Fibroblast of villous mesenchyme (primary cell): Measurements from ENCODE around the gene RAB6B. TPM values are rescaled to one million over a fixed set of nuclear protein-coding genes. Genes with fewer than 3 reads are reported as not detected.

Experiments used
- DNase-seq: peaks from one replicate; pipeline ENCODE4 v3.0.0-alpha.2; 2010; ENCODE audit warnings: low read depth
- H3K4me3 ChIP-seq: 2 replicates; pipeline ENCODE4 v1.5.1; 2011; ENCODE audit warnings: low read depth, mild to moderate bottlenecking, low read length
- CTCF ChIP-seq: IDR thresholded peaks from 2 replicates; pipeline ENCODE4 v1.5.1; 2012; ENCODE audit warnings: low read depth, mild to moderate bottlenecking, low read length; ENCODE audit not compliant: insufficient read depth
- total RNA-seq: library from RNA; depleted of rRNA; stranded (reverse); fragments of >200 nt; gene quantifications from 2 replicates; pipeline ENCODE4 v1.2.3, GENCODE V29; 2012

The RAB6B gene
- total RNA-seq, 1 donor: 0.86 TPM

GRCh38 chr3:133893683-133894352, 1.9 kb downstream of the RAB6B start:
- DNase-seq: no peak
- TF ChIP-seq CTCF: no peak
- H3K4me3 ChIP-seq: no peak overlapping the region

DNA sequence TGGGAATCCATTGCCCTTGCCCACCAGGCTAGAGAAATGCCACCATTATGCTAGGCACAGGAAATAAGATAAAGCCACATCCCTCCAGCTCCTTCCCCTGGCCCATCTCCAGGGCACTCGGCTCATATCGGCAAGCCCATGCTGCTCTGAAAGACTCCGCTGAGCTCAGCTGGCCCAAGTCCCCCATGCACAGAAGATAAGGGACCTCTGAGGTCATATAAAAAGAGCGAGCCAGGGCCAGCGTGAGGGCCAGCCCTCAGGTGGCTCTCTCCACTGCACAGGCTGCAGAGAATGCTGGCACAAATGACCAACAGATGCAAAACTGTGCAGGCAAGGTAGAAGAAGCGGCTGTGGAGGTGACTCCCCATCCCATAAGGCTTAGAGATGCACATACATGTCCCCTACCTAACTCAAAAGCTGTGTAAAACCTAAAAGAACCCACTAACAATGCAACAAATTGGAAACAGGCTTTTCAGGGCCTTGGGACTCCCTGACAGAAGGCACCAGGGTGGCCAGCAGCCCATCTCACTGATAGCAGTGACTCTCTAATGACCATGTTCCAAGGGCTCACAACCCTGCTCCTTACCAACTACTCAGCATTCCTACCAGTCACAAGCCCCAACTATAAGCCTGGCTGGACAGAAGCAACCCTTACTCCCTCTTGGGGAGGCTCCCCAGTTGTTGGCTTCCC, 3.0 kb downstream of the RAB6B start:
- H3K4me3 ChIP-seq: no peak overlapping the region
- no peak for TF ChIP-seq CTCF
- DNase-seq: no peak

DNA sequence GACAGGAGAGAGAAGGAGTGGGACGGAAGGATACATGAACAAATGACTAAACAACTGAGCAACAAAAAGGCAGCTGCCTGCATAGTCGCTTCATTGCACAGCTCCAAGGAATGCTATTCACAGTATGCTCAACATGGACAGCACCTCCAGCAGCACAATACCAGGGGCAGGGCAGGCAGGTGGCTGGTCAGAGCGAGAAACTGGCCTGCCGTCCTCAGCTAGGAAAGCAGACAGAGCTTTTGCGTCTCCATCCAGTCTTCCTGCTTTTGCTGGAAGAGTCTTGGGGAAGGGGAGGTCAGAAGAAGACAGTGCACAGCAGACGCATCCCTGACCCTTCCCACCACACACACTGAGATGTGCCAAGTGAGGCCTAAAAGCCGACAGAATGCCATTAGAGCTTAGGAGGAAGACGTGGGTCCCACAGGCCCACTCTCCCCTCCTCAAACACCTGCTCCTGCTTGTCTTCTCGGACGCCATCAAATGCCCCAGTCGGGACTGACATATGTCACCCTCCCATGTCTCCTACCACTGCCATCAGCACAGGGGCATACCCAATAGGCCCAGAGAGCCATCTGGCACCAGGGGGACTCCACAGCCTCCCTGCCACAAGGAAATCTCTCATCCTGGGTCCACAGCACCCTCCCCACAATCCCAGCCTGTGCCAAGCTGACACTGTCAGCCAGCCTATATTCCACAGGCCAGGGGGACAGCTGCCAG, 3.9 kb downstream of the RAB6B start:
- TF ChIP-seq CTCF: no peak
- no peak overlapping the region for H3K4me3 ChIP-seq
- DNase-seq: no peak

DNA sequence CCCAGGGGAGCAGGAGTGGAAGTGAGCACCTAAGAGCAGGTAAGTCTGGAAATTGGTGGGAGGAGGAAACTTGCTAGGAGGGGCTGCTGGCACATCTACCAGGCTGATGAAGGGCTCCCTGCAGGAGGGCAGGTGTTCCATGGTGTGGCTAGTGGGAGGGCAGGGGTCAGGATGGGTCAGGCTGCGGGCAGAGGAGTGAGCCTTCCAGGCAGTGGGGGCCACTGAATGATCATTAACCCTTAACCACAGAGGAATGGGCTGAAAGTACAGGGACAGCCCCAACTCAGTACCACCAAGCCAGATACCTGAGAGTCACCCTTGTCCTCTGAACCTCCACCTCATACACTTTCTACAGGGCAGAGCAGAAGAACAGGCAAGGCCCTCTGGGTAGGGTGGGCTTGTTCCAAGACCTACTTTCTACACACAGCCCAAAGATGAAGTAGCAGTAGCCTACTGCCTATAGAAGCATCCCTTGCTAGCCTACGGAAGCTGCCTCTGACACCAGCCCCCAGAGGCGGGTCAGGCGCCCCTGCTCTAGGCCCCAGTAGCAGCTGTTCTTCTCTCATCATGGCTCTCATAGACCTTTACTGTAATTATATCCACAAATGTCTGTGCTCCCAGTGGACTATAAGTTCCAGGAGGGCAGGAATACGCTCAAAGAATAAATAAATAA, 4.6 kb downstream of the RAB6B start:
- no peak for DNase-seq
- no peak overlapping the region for H3K4me3 ChIP-seq
- no peak for TF ChIP-seq CTCF

- H3K4me3 ChIP-seq: no peak overlapping the region
- no peak for TF ChIP-seq CTCF
- DNase-seq: no peak
These were observed 5.6 kb downstream of the RAB6B start for GRCh38 chr3:133890037-133890436.

DNA sequence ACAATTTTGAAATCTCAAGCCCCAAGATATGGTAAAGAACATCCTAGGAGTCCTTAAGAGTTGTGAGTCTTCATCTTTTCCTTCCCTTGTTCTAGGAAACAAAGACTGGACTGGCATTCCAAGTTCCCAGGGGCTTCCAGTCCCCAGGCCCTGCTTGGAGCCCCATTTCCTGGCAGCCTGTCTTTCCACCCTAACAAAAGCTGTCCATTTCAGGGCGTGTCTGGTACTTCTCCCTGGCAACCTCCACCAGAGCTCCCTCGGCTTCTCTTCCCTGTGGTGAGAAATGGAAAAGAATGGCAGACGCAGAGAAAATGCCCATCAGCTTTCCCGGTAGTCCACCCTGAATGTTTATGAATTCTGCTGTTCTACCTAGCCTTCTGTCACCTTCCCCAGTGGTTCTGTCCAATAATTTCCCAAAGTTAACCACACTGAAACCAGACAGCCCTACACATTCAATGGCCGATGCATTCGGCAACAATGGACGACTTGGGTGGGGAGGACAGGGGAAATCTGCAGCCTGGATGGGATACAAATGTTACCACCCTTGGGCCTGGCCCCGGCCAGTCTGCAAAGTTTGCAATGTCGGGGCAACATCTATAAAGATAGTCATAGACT, 6.8 kb downstream of the RAB6B start:
- TF ChIP-seq CTCF: no peak
- DNase-seq: no peak
- H3K4me3 ChIP-seq: no peak overlapping the region
